GM12878 (cell line): ENCODE results near the gene LENEP. TPM values are rescaled to one million over a fixed set of nuclear protein-coding genes. Genes with fewer than 3 reads are reported as not detected.

Source experiments
- ATAC-seq: fragments of 200-7000 bp; cut with Tn5 transposase; 3 replicates; pipeline ENCODE4 v1.9.1; 2020; ENCODE audit warnings: mild to moderate bottlenecking, moderate library complexity
- BruUV-seq: library from RNA; stranded (reverse); fragments of 400-500 nt; replicated peaks from 2 replicates; lab custom pipeline; 2021; lab: Mats Ljungman, UMichigan
- CTCF ChIA-PET: fragments of 300-600 bp; sonication (Branson Sonifier 250); formaldehyde crosslinking; extraction: SDS; loops from one replicate; lab custom pipeline; 2021; ENCODE audit warnings: inconsistent platforms; lab: Yijun Ruan, JAX
- POLR2A ChIA-PET: fragments of 350-600 bp; formaldehyde crosslinking; extraction: SDS; loops from one replicate; lab custom pipeline; 2021; ENCODE audit warnings: inconsistent platforms; lab: Charles Lee
- RAD21 ChIA-PET: fragments of 300-600 bp; sonication (Branson Sonifier 250); formaldehyde crosslinking; loops from one replicate; lab custom pipeline; 2023; ENCODE audit warnings: antibody characterized with exemption; ENCODE audit not compliant: unreplicated experiment; lab: Charles Lee
- SMC1A ChIA-PET: fragments of 300-600 bp; sonication (Branson Sonifier 250); formaldehyde crosslinking; loops from one replicate; lab custom pipeline; 2023; ENCODE audit not compliant: unreplicated experiment, uncharacterized antibody; lab: Charles Lee
- DNase-seq: peaks from one replicate; pipeline ENCODE4 v3.0.0-alpha.2; 2011; ENCODE audit warnings: low read depth, low spot score
- FAIRE-seq: peaks from 3 replicates; lab custom pipeline; 2011; peaks lifted over from hg19 to GRCh38; lab: Jason Lieb, UNC
- H2AFZ ChIP-seq: 2 replicates; pipeline ENCODE4 v1.6.0; 2011; ENCODE audit warnings: low read depth, low read length, control low read depth; ENCODE audit not compliant: control insufficient read depth
- H3K27ac ChIP-seq: 2 replicates; pipeline ENCODE4 v1.5.1; 2011; ENCODE audit warnings: control low read depth; ENCODE audit not compliant: control insufficient read depth, insufficient read depth
- H3K27me3 ChIP-seq, 2 experiments: replicated peaks in 1 of 2; 2 replicates each; pipeline versions ENCODE4 v1.6.0 to v1.6.1; 2011; ENCODE audit warnings: low read length in 1 of 2; ENCODE audit not compliant: control insufficient read depth in 2 of 2, insufficient read depth in 2 of 2
- H3K36me3 ChIP-seq, 2 experiments: 2 replicates each; pipeline ENCODE4 v1.5.1; 2011; ENCODE audit warnings: low read length in 1 of 2; ENCODE audit not compliant: control insufficient read depth in 2 of 2, insufficient read depth in 2 of 2
- H3K4me1 ChIP-seq: 2 replicates; pipeline ENCODE4 v1.6.1; 2011; ENCODE audit warnings: mild to moderate bottlenecking, low read length, moderate library complexity, mixed read lengths; ENCODE audit not compliant: control insufficient read depth, insufficient read depth
- H3K4me2 ChIP-seq: 2 replicates; pipeline ENCODE4 v1.6.0; 2011; ENCODE audit warnings: control low read depth; ENCODE audit not compliant: control insufficient read depth, insufficient read depth
- H3K4me3 ChIP-seq: fragments of 200-600 bp; sonication (generic); 2 replicates; pipeline ENCODE4 v1.5.1; 2016
- H3K79me2 ChIP-seq: 2 replicates; pipeline ENCODE4 v1.6.0; 2011; ENCODE audit warnings: low read length; ENCODE audit not compliant: control insufficient read depth, insufficient read depth
- H3K9ac ChIP-seq: 2 replicates; pipeline ENCODE4 v1.8.0; 2011; ENCODE audit warnings: low read length, control low read depth, mixed read lengths; ENCODE audit not compliant: control insufficient read depth, insufficient read depth
- H3K9me3 ChIP-seq: replicated peaks from 3 replicates; pipeline ENCODE4 v1.5.1; 2011; ENCODE audit warnings: mild to moderate bottlenecking, low read length; ENCODE audit not compliant: control insufficient read depth, insufficient read depth
- H4K20me1 ChIP-seq: 2 replicates; pipeline ENCODE4 v1.6.0; 2011; ENCODE audit not compliant: control insufficient read depth, insufficient read depth
- RCOR1 ChIP-seq: conservative IDR thresholded peaks from 2 replicates; pipeline ENCODE4 v1.6.1; 2012; ENCODE audit warnings: low read depth, low read length, improper control_type of control experiment
- SMC3 ChIP-seq: IDR thresholded peaks from 2 replicates; pipeline ENCODE4 v1.6.1; 2011; ENCODE audit warnings: low read length, improper control_type of control experiment, borderline replicate concordance
- WGBS: methylation state at CpG from one replicate; pipeline ENCODE4 v1.1.6; 2016; ENCODE audit warnings: low lambda C conversion rate; ENCODE audit not compliant: insufficient replicate concordance, insufficient coverage; ENCODE audit errors: missing lambda C conversion rate; 5-methylcytosine and 5-hydroxymethylcytosine counted together
- in situ Hi-C: fragments of 300-500 bp; cut with MboI; formaldehyde crosslinking; loops from 9 replicates; pipeline ENCODE4 v1.14.3; 2018; ENCODE audit warnings: mixed read lengths
- intact Hi-C: fragments of 100-400 bp; cut with micrococcal nuclease; formaldehyde crosslinking; loops from one replicate; pipeline ENCODE4 v1.14.2; 2022; ENCODE audit not compliant: unreplicated experiment
- polyA plus RNA-seq, 11 experiments: library from polyadenylated mRNA; depleted of rRNA in 4 of 11; unstranded in 6 of 11; stranded (reverse) in 5 of 11; fragments of >200 nt; fragmentation: Nextera tagmentation in 4 of 11; fragmentation: Illumina TruSeq in 1 of 11; extraction: Ambion mirVana in 4 of 11; extraction: Trizol in 1 of 11; gene quantifications; 1 replicate in 1 of 11; 2 replicates in 10 of 11; pipeline versions ENCODE4 v1.2.1 to v1.2.3, GENCODE V29; 2011 to 2016; ENCODE audit warnings: inconsistent platforms in 2 of 11, missing spikeins in 2 of 11, low read depth in 1 of 11
- total RNA-seq, 4 experiments: library from RNA; depleted of rRNA in 3 of 4; stranded (reverse); fragments of >200 nt in 3 of 4; fragmentation: Illumina TruSeq in 1 of 4; extraction: Trizol in 1 of 4; gene quantifications; 2 replicates each; pipeline versions ENCODE4 v1.2.1 to v1.2.3, GENCODE V29; 2013 to 2021
- TF ChIP-seq, protein P1 (sequence below): fragments of 450-650 bp; formaldehyde crosslinking; IDR thresholded peaks from 2 replicates; pipeline ENCODE4 v1.4.0; 2020; ENCODE audit warnings: mild to moderate bottlenecking, moderate library complexity

The LENEP gene
- total and polyA plus RNA-seq, 10 of the 15 experiments (the other 5 are each of a cell fraction or from before 2014, with no cell fraction given): 0.27 to 1.1 (median 0.64) TPM; not detected in 7

DNA sequence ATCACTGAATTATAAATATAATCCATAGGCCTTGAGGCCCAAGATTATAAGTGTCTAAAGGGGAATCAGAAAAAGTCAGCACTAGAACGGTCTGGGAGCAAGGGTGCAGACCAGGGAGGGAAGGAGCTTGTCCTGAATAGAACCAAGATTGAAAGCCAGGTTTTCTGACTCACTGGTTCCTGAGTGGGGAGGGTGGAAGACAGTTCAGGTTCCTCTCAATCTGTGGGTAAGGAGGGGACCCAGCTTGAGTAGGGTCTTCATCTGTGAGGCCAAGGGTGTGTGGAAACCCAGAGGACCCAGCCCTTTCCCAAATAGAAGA is 842 bp downstream of the LENEP start:
- DNase-seq: no peak
- ChIA-PET POLR2A (interaction anchor here (0.9 to 3.4 kb wide), 3 partner anchors 10 to 20 kb away, joined by 4 to 13 read pairs (median 8); partner anchors contain the start of genes CKS1B and FLAD1), SMC1A (interaction anchor here (0.5 to 8.1 kb wide), 6 partner anchors 11 to 513 kb away, joined by 3 to 69 read pairs (median 4); partner anchors contain the start of gene FLAD1), RAD21 (interaction anchor here (0.9 to 1.5 kb wide), 2 partner anchors 10 to 23 kb away, joined by 3 to 9 read pairs; partner anchors contain the start of gene FLAD1), CTCF (interaction anchor here (1.1 to 11.0 kb wide), 9 partner anchors 16 to 102 kb away, joined by 3 to 226 read pairs (median 6); partner anchors contain the start of genes CKS1B, FLAD1, PBXIP1 and PYGO2)
- no peaks in the 10 kb centered on the region for H3K27me3 ChIP-seq
- H4K20me1 ChIP-seq: no peaks in the 10 kb centered on the region
- no TSS peak for BruUV-seq
- H3K9ac ChIP-seq: no peak overlapping the region
- peaks cover 2 to 3% of the 10 kb centered on the region in 2 experiments; a peak in 2 of 4 replicates for H3K36me3 ChIP-seq
- H3K4me2 ChIP-seq: no peak overlapping the region
- intact Hi-C loops (no loop called here), in situ Hi-C loops (no loop called here)
- no peak for ATAC-seq
- TF ChIP-seq RCOR1: no peak
- TF ChIP-seq, protein P1, sequence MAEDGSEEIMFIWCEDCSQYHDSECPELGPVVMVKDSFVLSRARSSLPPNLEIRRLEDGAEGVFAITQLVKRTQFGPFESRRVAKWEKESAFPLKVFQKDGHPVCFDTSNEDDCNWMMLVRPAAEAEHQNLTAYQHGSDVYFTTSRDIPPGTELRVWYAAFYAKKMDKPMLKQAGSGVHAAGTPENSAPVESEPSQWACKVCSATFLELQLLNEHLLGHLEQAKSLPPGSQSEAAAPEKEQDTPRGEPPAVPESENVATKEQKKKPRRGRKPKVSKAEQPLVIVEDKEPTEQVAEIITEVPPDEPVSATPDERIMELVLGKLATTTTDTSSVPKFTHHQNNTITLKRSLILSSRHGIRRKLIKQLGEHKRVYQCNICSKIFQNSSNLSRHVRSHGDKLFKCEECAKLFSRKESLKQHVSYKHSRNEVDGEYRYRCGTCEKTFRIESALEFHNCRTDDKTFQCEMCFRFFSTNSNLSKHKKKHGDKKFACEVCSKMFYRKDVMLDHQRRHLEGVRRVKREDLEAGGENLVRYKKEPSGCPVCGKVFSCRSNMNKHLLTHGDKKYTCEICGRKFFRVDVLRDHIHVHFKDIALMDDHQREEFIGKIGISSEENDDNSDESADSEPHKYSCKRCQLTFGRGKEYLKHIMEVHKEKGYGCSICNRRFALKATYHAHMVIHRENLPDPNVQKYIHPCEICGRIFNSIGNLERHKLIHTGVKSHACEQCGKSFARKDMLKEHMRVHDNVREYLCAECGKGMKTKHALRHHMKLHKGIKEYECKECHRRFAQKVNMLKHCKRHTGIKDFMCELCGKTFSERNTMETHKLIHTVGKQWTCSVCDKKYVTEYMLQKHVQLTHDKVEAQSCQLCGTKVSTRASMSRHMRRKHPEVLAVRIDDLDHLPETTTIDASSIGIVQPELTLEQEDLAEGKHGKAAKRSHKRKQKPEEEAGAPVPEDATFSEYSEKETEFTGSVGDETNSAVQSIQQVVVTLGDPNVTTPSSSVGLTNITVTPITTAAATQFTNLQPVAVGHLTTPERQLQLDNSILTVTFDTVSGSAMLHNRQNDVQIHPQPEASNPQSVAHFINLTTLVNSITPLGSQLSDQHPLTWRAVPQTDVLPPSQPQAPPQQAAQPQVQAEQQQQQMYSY (CRISPR knock-in tag): no peak
- TF ChIP-seq SMC3: no peak
- H3K79me2 ChIP-seq: peaks cover 2% of the 10 kb centered on the region; the same call in 1 of the 2 replicates
- H3K27ac ChIP-seq: no peak overlapping the region
- H3K9me3 ChIP-seq: no peaks in the 10 kb centered on the region
- WGBS: 42% methylated on average over 1 of the region's 1 CpG
- no peak overlapping the region for H3K4me3 ChIP-seq
- H2AFZ ChIP-seq: no peak overlapping the region
- FAIRE-seq: no peak
- peaks cover 12% of the 10 kb centered on the region for H3K4me1 ChIP-seq
